H9 (cell line): ENCODE data around the gene SH3RF3. TPM values are rescaled to one million over a fixed set of nuclear protein-coding genes. Genes with fewer than 3 reads are reported as not detected.

Experiments used
- DNase-seq: peaks from one replicate; pipeline ENCODE4 v3.0.0-alpha.2; 2017
- H2AFZ ChIP-seq: one replicate; pipeline ENCODE4 v1.6.1; 2013; ENCODE audit warnings: mild to moderate bottlenecking, low read length, control low read depth, moderate library complexity
- H2AK5ac ChIP-seq: 2 replicates; pipeline ENCODE4 v1.6.1; 2013; ENCODE audit warnings: low read length, control low read depth, mixed read lengths; ENCODE audit not compliant: insufficient read length
- H2BK120ac ChIP-seq: one replicate; pipeline ENCODE4 v1.6.1; 2013; ENCODE audit warnings: low read depth, mild to moderate bottlenecking, low read length, control low read depth, inconsistent platforms; ENCODE audit not compliant: poor library complexity, severe bottlenecking
- H2BK12ac ChIP-seq: 2 replicates; pipeline ENCODE4 v1.6.1; 2013; ENCODE audit warnings: low read length, control low read depth, mixed read lengths, low read depth; ENCODE audit not compliant: insufficient read length
- H2BK15ac ChIP-seq: 2 replicates; pipeline ENCODE4 v1.6.1; 2013; ENCODE audit warnings: low read depth, low read length, control low read depth
- H2BK20ac ChIP-seq: one replicate; pipeline ENCODE4 v1.6.1; 2013; ENCODE audit warnings: low read depth, mild to moderate bottlenecking, low read length, control low read depth, inconsistent platforms; ENCODE audit not compliant: poor library complexity, severe bottlenecking
- H2BK5ac ChIP-seq: 2 replicates; pipeline ENCODE4 v1.6.1; 2013; ENCODE audit warnings: low read length, control low read depth, mixed read lengths; ENCODE audit not compliant: insufficient read length
- H3K14ac ChIP-seq: 2 replicates; pipeline ENCODE4 v1.6.1; 2013; ENCODE audit warnings: low read length, control low read depth; ENCODE audit not compliant: insufficient read depth
- H3K18ac ChIP-seq: 2 replicates; pipeline ENCODE4 v1.6.1; 2013; ENCODE audit warnings: low read depth, mild to moderate bottlenecking, mixed read lengths, low read length, control low read depth; ENCODE audit not compliant: insufficient read length
- H3K23ac ChIP-seq: 2 replicates; pipeline ENCODE4 v1.6.1; 2013; ENCODE audit warnings: low read length, control low read depth, mixed read lengths, low read depth; ENCODE audit not compliant: insufficient read length
- H3K23me2 ChIP-seq: 2 replicates; pipeline ENCODE4 v1.6.1; 2013; ENCODE audit warnings: low read depth, mild to moderate bottlenecking, mixed read lengths, low read length, control low read depth; ENCODE audit not compliant: insufficient read length, poor library complexity, severe bottlenecking
- H3K27ac ChIP-seq: 2 replicates; pipeline ENCODE4 v1.5.1; 2013; ENCODE audit warnings: low read length, control low read depth, mixed read lengths, low read depth; ENCODE audit not compliant: insufficient read length
- H3K27me3 ChIP-seq: 2 replicates; pipeline ENCODE4 v1.6.1; 2013; ENCODE audit warnings: low read length, control low read depth, inconsistent platforms; ENCODE audit not compliant: insufficient read depth
- H3K4ac ChIP-seq: 2 replicates; pipeline ENCODE4 v1.6.1; 2013; ENCODE audit warnings: low read depth, mild to moderate bottlenecking, control low read depth, inconsistent platforms, low read length, moderate library complexity
- H3K4me1 ChIP-seq: 2 replicates; pipeline ENCODE4 v1.6.1; 2013; ENCODE audit warnings: low read length, control low read depth, inconsistent platforms; ENCODE audit not compliant: insufficient read depth
- H3K4me2 ChIP-seq: 2 replicates; pipeline ENCODE4 v1.6.1; 2013; ENCODE audit warnings: low read length, control low read depth, mixed read lengths; ENCODE audit not compliant: insufficient read length, insufficient read depth
- H3K56ac ChIP-seq: 2 replicates; pipeline ENCODE4 v1.6.1; 2013; ENCODE audit warnings: low read depth, mild to moderate bottlenecking, mixed read lengths, low read length, control low read depth; ENCODE audit not compliant: insufficient read length
- H3K79me1 ChIP-seq: 2 replicates; pipeline ENCODE4 v1.6.1; 2013; ENCODE audit warnings: low read depth, mild to moderate bottlenecking, moderate library complexity, low read length, control low read depth, inconsistent platforms; ENCODE audit not compliant: insufficient read depth, poor library complexity, severe bottlenecking
- H3K79me2 ChIP-seq: 2 replicates; pipeline ENCODE4 v1.6.1; 2013; ENCODE audit warnings: low read length, control low read depth, inconsistent platforms; ENCODE audit not compliant: insufficient read depth
- H3K9ac ChIP-seq: 2 replicates; pipeline ENCODE4 v1.6.1; 2013; ENCODE audit warnings: low read length, control low read depth, mixed read lengths; ENCODE audit not compliant: insufficient read length; ENCODE audit errors: extremely low read depth
- H3K9me3 ChIP-seq: one replicate; pipeline ENCODE4 v1.6.1; 2013; ENCODE audit warnings: low read depth, low read length, inconsistent platforms; ENCODE audit not compliant: control insufficient read depth
- H3T11ph ChIP-seq: one replicate; pipeline ENCODE4 v1.6.1; 2013; ENCODE audit warnings: mild to moderate bottlenecking, low read length, control low read depth, inconsistent platforms
- H4K20me1 ChIP-seq: one replicate; pipeline ENCODE4 v1.6.1; 2013; ENCODE audit not compliant: control insufficient read depth, insufficient read length, insufficient read depth
- H4K5ac ChIP-seq: 2 replicates; pipeline ENCODE4 v1.6.1; 2013; ENCODE audit warnings: low read depth, mild to moderate bottlenecking, mixed read lengths, low read length, control low read depth; ENCODE audit not compliant: insufficient read length
- H4K8ac ChIP-seq: replicated peaks from 2 replicates; pipeline ENCODE4 v1.6.1; 2013; ENCODE audit warnings: low read length, control low read depth, mixed read lengths, low read depth; ENCODE audit not compliant: insufficient read length
- H4K91ac ChIP-seq: 2 replicates; pipeline ENCODE4 v1.6.1; 2013; ENCODE audit warnings: low read depth, mild to moderate bottlenecking, moderate library complexity, mixed read lengths, low read length, control low read depth; ENCODE audit not compliant: insufficient read length
- H3K27ac Mint-ChIP-seq, 3 experiments: 2 replicates in 2 of 3; 3 replicates in 1 of 3; pipeline ENCODE4 v1.8.0; 2020 to 2021; ENCODE audit warnings: mixed read lengths in 3 of 3, mild to moderate bottlenecking in 1 of 3, moderate library complexity in 1 of 3
- H3K27me3 Mint-ChIP-seq: 2 replicates; pipeline ENCODE4 v1.8.0; 2021; ENCODE audit warnings: low read depth, mild to moderate bottlenecking, moderate library complexity, mixed read lengths
- H3K36me3 Mint-ChIP-seq, 3 experiments: 2 replicates in 2 of 3; 3 replicates in 1 of 3; pipeline ENCODE4 v1.8.0; 2020 to 2021; ENCODE audit warnings: low read depth in 3 of 3, mixed read lengths in 3 of 3; ENCODE audit not compliant: insufficient read depth in 1 of 3
- H3K4me1 Mint-ChIP-seq, 2 experiments: 2 replicates each; pipeline ENCODE4 v1.8.0; 2020; ENCODE audit warnings: mixed read lengths in 2 of 2
- H3K4me3 Mint-ChIP-seq, 2 experiments: 2 replicates in 1 of 2; 3 replicates in 1 of 2; pipeline ENCODE4 v1.8.0; 2020 to 2021; ENCODE audit warnings: mild to moderate bottlenecking in 2 of 2, mixed read lengths in 2 of 2, moderate library complexity in 1 of 2
- H3K9me3 Mint-ChIP-seq, 2 experiments: 2 replicates in 1 of 2; 3 replicates in 1 of 2; pipeline ENCODE4 v1.8.0; 2020; ENCODE audit warnings: mild to moderate bottlenecking in 2 of 2, mixed read lengths in 2 of 2, moderate library complexity in 1 of 2
- CTCF ChIP-seq: fragments of 200-600 bp; sonication (generic); conservative IDR thresholded peaks from 3 replicates; pipeline ENCODE4 v1.8.0; 2021; ENCODE audit warnings: antibody characterized with exemption, mild to moderate bottlenecking
- WGBS: extraction: QIAGEN DNeasy Blood & Tissue Kit; methylation state at CpG from one replicate; pipeline ENCODE4 v1.1.7; 2013; ENCODE audit warnings: missing lambda C conversion rate, low lambda C conversion rate, mixed read lengths; ENCODE audit not compliant: insufficient read length; ENCODE audit errors: extremely low coverage; 5-methylcytosine and 5-hydroxymethylcytosine counted together
- total RNA-seq: library from RNA; stranded (reverse); gene quantifications from 2 replicates; pipeline ENCODE4 v1.2.1, GENCODE V29; 2021

The SH3RF3 gene
- total RNA-seq, 1 experiment from 2014 or later, result 0.46 TPM

GRCh38 chr2:109206569-109207146, 77.7 kb downstream of the SH3RF3 start:
- H3K18ac ChIP-seq, result no peak overlapping the region
- H3K4ac ChIP-seq, result no peak overlapping the region
- H2BK20ac ChIP-seq, result no peak overlapping the region
- H2BK15ac ChIP-seq, result no peak overlapping the region
- no CpG with 5 or more reads among the region's 2 CpGs for WGBS
- no peak overlapping the region for H3K4me2 ChIP-seq
- no peak overlapping the region for H4K8ac ChIP-seq
- peaks cover 10 to 20% of the 10 kb centered on the region in 2 experiments for H3K4me1 Mint-ChIP-seq
- H3K79me1 ChIP-seq, result no peaks in the 10 kb centered on the region
- H4K91ac ChIP-seq, result no peak overlapping the region
- no peak overlapping the region for H3K4me3 Mint-ChIP-seq
- H2BK120ac ChIP-seq, result no peak overlapping the region
- no peak overlapping the region for H2AK5ac ChIP-seq
- H3K9me3 Mint-ChIP-seq, result no peaks in the 10 kb centered on the region
- peaks cover 4% of the 10 kb centered on the region; the same call in 1 of the 2 replicates for H3K4me1 ChIP-seq
- no peaks in the 10 kb centered on the region for H3K27me3 ChIP-seq
- peaks cover 3% of the 10 kb centered on the region; the same call in 1 of the 2 replicates for H3K27me3 Mint-ChIP-seq
- no peak overlapping the region for H3K9ac ChIP-seq
- H2BK12ac ChIP-seq, result no peak overlapping the region
- H3K27ac Mint-ChIP-seq, result no peak overlapping the region
- no peak overlapping the region for H2AFZ ChIP-seq
- H3K23me2 ChIP-seq, result no peaks in the 10 kb centered on the region
- no peaks in the 10 kb centered on the region for H4K20me1 ChIP-seq
- H4K5ac ChIP-seq, result no peak overlapping the region
- H3K9me3 ChIP-seq, result no peaks in the 10 kb centered on the region
- no peak overlapping the region for H3K56ac ChIP-seq
- H2BK5ac ChIP-seq, result no peak overlapping the region
- H3K36me3 Mint-ChIP-seq, result no peaks in the 10 kb centered on the region
- no peaks in the 10 kb centered on the region for H3K79me2 ChIP-seq
- TF ChIP-seq CTCF, result no peak
- no peak for DNase-seq
- H3K23ac ChIP-seq, result no peak overlapping the region
- H3T11ph ChIP-seq, result no peak overlapping the region
- H3K14ac ChIP-seq, result no peak overlapping the region
- H3K27ac ChIP-seq, result no peak overlapping the region
